ENCODE measurements around the gene CRLF1.

DNA sequence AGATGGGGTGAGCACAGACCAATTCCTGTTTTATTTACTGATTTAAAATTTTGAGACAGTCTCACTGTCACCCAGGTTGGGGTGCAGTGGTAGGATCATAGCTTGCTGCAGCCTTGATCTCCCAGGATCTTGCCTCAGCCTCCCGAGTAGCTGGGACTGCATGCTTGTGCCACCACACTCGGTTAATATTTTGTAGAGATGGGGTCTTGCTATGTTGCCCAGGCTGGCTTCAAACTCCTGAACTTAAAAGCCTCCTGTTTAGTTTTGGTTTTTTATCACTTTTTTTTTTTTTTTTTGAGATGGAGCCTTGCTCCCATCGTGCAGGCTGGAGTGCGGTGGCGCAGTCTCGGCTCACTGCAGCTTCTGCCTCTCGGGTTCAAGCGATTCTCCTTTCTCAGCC lies 30.2 kb downstream of the CRLF1 start:
- TF ChIP-seq, protein P1, sequence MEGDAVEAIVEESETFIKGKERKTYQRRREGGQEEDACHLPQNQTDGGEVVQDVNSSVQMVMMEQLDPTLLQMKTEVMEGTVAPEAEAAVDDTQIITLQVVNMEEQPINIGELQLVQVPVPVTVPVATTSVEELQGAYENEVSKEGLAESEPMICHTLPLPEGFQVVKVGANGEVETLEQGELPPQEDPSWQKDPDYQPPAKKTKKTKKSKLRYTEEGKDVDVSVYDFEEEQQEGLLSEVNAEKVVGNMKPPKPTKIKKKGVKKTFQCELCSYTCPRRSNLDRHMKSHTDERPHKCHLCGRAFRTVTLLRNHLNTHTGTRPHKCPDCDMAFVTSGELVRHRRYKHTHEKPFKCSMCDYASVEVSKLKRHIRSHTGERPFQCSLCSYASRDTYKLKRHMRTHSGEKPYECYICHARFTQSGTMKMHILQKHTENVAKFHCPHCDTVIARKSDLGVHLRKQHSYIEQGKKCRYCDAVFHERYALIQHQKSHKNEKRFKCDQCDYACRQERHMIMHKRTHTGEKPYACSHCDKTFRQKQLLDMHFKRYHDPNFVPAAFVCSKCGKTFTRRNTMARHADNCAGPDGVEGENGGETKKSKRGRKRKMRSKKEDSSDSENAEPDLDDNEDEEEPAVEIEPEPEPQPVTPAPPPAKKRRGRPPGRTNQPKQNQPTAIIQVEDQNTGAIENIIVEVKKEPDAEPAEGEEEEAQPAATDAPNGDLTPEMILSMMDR (conservative IDR thresholded peaks at IDR 0.05; ENCODE audit: low read length), result no peak
- TF ChIP-seq EZH2phosphoT487 (IDR thresholded peaks at IDR 0.05; ENCODE audit: borderline replicate concordance), result no peak

All from Loucy (cell line).